GM18867 (cell line): ENCODE measurements around the gene HNRNPUL2.

Experiments used
- ATAC-seq: cut with Tn5 transposase; IDR thresholded peaks from one replicate; pipeline ENCODE4 v1.9.1; 2021; ENCODE audit warnings: mild to moderate bottlenecking, moderate library complexity; ENCODE audit not compliant: unreplicated experiment

The HNRNPUL2 gene

GRCh38 chr11:62671608-62672389 is 55.5 kb downstream of the HNRNPUL2 start, which contains the start of the genes LBHD1 and UQCC3:
TSS of gene LBHD1 (minus strand) at chr11:62672267. CDS start at chr11:62670031, 2,236 bp downstream.
TSS of gene UQCC3 (plus strand) at chr11:62671673. CDS start at chr11:62671746, 73 bp downstream.
- peak; percentile 60 for ATAC-seq

- ATAC-seq = peak; percentile 13
Observed at GRCh38 chr11:62671236-62671607, 56.0 kb downstream of the HNRNPUL2 start.

- no peak for ATAC-seq
Observed at GRCh38 chr11:62669420-62670161, 57.7 kb downstream of the HNRNPUL2 start.

DNA sequence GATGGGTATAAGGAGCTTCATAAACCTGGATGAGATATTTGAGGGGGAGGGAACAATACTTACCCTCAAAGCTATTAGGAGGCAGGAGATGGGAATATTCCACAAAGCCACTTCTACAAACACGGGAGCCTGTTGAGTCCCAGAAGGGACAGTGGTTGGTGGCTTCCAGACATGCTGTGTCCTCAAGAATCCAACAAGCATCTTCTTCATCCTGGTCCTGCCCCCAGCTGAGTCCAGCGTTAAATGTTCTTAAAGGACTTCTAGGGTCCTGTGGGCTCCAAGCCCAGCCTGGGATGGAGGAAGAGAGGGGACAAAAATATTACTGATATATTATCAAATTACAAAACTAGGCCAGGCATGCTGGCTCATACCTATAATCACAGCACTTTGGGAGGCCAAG is 59.8 kb downstream of the HNRNPUL2 start:
- ATAC-seq = no peak

DNA sequence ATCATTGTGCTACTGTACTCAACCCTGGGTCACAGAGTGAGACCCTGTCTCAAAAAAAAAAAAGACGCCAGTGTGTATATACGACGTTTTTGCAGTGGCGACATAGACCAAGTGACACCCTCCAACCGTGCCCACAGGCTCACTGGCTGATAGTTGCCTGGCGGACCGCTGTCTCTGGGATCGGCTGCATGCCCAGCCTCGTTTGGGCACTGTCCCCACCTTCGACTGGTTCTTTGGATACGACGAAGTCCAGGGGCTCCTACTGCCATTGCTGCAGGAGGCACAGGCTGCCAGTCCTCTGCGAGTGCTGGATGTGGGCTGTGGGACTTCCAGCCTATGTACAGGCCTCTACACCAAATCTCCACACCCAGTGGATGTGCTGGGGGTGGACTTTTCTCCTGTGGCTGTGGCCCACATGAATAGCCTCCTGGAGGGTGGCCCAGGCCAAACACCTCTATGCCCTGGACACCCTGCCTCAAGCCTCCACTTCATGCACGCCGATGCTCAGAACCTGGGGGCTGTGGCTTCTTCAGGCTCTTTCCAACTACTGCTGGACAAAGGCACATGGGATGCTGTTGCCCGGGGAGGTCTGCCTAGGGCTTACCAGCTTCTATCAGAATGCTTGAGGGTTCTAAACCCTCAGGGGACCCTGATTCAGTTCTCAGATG is 60.9 kb downstream of the HNRNPUL2 start:
- no peak for ATAC-seq

DNA sequence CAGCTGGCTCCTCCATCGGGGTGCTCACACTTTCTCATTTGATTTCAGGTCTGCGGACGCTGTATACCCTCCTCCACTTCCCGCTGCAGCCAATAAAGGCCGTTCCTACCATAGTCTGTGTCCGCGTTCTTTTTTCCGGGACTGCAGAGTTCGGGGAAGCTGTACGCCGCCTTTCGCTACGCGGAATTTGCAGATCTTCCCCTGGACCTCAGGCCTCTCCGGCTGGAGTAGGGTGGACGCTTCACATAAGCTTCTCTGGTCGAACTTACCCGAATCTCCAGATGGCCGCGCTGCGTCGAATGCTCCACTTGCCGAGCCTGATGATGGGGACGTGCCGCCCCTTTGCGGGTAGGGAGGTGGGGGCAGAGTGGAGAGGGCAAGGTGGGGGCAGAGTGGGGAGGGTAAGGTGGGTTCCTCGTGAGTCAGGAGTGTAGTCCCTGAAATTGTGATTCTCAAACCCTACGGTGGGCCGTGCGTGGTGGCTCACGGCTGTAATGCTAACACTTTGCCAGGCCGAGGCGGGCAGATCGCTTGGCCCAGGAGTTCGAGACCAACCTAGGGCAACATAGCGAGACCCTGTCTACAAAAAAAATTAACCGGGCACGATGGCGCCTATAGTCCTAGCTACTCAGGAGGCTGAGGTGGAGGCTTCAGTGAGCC is 61.5 kb downstream of the HNRNPUL2 start:
- peak; percentile 13 for ATAC-seq

- ATAC-seq = peak; percentile 85
Observed at GRCh38 chr11:62665075-62665598, 62.1 kb downstream of the HNRNPUL2 start, which contains the start of the genes C11orf98 and CSKMT. TSS of gene C11orf98 (minus strand) at chr11:62665210. CDS start at chr11:62665169, 41 bp downstream. TSS of gene CSKMT (plus strand) at chr11:62665312. CDS start at chr11:62665880, 568 bp downstream.

- peak; percentile 28 for ATAC-seq
Observed at GRCh38 chr11:62664405-62665074, 62.7 kb downstream of the HNRNPUL2 start.
